ENCODE results near the gene PODXL. TPM values are rescaled to one million over a fixed set of nuclear protein-coding genes. Genes with fewer than 3 reads are reported as not detected.

The PODXL gene
- polyA plus RNA-seq, 1 donor from 2014 or later = 4.5 TPM

DNA sequence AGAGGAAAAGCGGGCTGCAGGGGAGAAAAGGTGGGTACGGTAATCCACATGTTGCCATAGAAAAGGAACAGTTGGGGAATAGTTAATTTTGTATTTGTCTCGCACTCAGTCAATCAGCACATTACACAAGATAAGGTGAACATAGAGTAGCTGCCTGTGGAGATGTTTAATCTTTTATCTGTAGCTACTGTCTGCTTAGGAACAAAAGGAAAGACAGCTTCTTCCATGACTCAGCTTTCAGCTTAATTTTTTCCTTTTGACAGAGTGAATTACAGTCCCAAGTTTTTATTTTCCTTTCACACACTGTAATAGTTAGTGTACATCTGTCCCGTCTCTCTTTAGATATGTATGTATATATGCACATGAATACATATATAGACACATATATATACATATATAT lies 39.3 kb upstream of the PODXL start:
- no peak overlapping the region for H3K4me2 ChIP-seq (ENCODE audit: low read length)
- no peaks in the 10 kb centered on the region for H3K27me3 ChIP-seq (ENCODE audit: insufficient read depth, low read depth, low read length)
- no peaks in the 10 kb centered on the region for H3K79me2 ChIP-seq (replicated peaks; ENCODE audit: insufficient read depth, low read length)
- no peak overlapping the region for H3K27ac ChIP-seq (ENCODE audit: low read length)
- H3K9me3 ChIP-seq (ENCODE audit: low read length) = no peaks in the 10 kb centered on the region
- no peak overlapping the region for H2AFZ ChIP-seq (ENCODE audit: low read depth, low read length)
- no peak overlapping the region for H3K9ac ChIP-seq (ENCODE audit: low read length)
- no peaks in the 10 kb centered on the region for H3K36me3 ChIP-seq (ENCODE audit: insufficient read depth, low read length)
- TF ChIP-seq CTCF (IDR thresholded peaks at IDR 0.05; ENCODE audit: poor library complexity, severe bottlenecking) (no peak), SMC3 (conservative IDR thresholded peaks at IDR 0.05; ENCODE audit: poor library complexity) (no peak), EZH2 (IDR thresholded peaks at IDR 0.05; ENCODE audit: borderline replicate concordance, insufficient read depth, low read length, poor library complexity, severe bottlenecking) (no peak), RAD21 (conservative IDR thresholded peaks at IDR 0.05) (no peak), POLR2AphosphoS5 (IDR thresholded peaks at IDR 0.05) (no peak), MXI1 (conservative IDR thresholded peaks at IDR 0.05; ENCODE audit: poor library complexity, severe bottlenecking) (no peak), TAF1 (IDR thresholded peaks at IDR 0.05; ENCODE audit: low read depth) (no peak), EP300 (conservative IDR thresholded peaks at IDR 0.05; ENCODE audit: poor library complexity, severe bottlenecking) (no peak)
- TF ChIP-seq, protein P1, sequence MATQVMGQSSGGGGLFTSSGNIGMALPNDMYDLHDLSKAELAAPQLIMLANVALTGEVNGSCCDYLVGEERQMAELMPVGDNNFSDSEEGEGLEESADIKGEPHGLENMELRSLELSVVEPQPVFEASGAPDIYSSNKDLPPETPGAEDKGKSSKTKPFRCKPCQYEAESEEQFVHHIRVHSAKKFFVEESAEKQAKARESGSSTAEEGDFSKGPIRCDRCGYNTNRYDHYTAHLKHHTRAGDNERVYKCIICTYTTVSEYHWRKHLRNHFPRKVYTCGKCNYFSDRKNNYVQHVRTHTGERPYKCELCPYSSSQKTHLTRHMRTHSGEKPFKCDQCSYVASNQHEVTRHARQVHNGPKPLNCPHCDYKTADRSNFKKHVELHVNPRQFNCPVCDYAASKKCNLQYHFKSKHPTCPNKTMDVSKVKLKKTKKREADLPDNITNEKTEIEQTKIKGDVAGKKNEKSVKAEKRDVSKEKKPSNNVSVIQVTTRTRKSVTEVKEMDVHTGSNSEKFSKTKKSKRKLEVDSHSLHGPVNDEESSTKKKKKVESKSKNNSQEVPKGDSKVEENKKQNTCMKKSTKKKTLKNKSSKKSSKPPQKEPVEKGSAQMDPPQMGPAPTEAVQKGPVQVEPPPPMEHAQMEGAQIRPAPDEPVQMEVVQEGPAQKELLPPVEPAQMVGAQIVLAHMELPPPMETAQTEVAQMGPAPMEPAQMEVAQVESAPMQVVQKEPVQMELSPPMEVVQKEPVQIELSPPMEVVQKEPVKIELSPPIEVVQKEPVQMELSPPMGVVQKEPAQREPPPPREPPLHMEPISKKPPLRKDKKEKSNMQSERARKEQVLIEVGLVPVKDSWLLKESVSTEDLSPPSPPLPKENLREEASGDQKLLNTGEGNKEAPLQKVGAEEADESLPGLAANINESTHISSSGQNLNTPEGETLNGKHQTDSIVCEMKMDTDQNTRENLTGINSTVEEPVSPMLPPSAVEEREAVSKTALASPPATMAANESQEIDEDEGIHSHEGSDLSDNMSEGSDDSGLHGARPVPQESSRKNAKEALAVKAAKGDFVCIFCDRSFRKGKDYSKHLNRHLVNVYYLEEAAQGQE (IDR thresholded peaks at IDR 0.05; ENCODE audit: borderline replicate concordance) = no peak
- no peaks in the 10 kb centered on the region for H3F3A ChIP-seq (ENCODE audit: insufficient read depth, low read length, poor library complexity, severe bottlenecking)
- H3K4me3 ChIP-seq (ENCODE audit: low read length) = no peak overlapping the region
- no peaks in the 10 kb centered on the region for H3K9me2 ChIP-seq (ENCODE audit: insufficient read depth, low read length)
- no peaks in the 10 kb centered on the region for H4K20me1 ChIP-seq (ENCODE audit: insufficient read depth)

GRCh38 chr7:131591687-131592319 lies 35.4 kb upstream of the PODXL start:
- Histone ChIP-seq H2AFZ (ENCODE audit: low read depth, low read length) (no peak overlapping the region), H3K27me3 (ENCODE audit: insufficient read depth, low read depth, low read length) (no peaks in the 10 kb centered on the region), H4K20me1 (ENCODE audit: insufficient read depth) (no peaks in the 10 kb centered on the region), H3K4me2 (ENCODE audit: low read length) (no peak overlapping the region), H3K36me3 (ENCODE audit: insufficient read depth, low read length) (no peaks in the 10 kb centered on the region), H3K9me3 (ENCODE audit: low read length) (no peaks in the 10 kb centered on the region), H3K9ac (ENCODE audit: low read length) (no peak overlapping the region), H3K27ac (ENCODE audit: low read length) (no peak overlapping the region), H3K4me3 (ENCODE audit: low read length) (no peak overlapping the region), H3K9me2 (ENCODE audit: insufficient read depth, low read length) (no peaks in the 10 kb centered on the region), H3K79me2 (replicated peaks; ENCODE audit: insufficient read depth, low read length) (no peaks in the 10 kb centered on the region), H3F3A (ENCODE audit: insufficient read depth, low read length, poor library complexity, severe bottlenecking) (no peaks in the 10 kb centered on the region)
- TF ChIP-seq, protein P1 (IDR thresholded peaks at IDR 0.05; ENCODE audit: borderline replicate concordance) = no peak
- no peak for TF ChIP-seq TAF1 (IDR thresholded peaks at IDR 0.05; ENCODE audit: low read depth)
- TF ChIP-seq POLR2AphosphoS5 (IDR thresholded peaks at IDR 0.05) = no peak

Data from neural cell (in vitro differentiated cells).